ENCODE data around the gene IP6K3. TPM values are rescaled to one million over a fixed set of nuclear protein-coding genes. Genes with fewer than 3 reads are reported as not detected.

IP6K3 gene
- not detected for polyA plus RNA-seq (2012; ENCODE audit: insufficient read length, low read depth)

GRCh38 chr6:33746651-33747100, at the start of gene IP6K3:
IP6K3 (minus strand) TSS chr6:33746905; CDS start chr6:33735476, 11,429 bp downstream.
- TF ChIP-seq SIN3A (IDR thresholded peaks at IDR 0.05; ENCODE audit: borderline replicate concordance, insufficient read depth, low read length), result no peak
- TF ChIP-seq TAF1 (IDR thresholded peaks at IDR 0.05; ENCODE audit: borderline replicate concordance, insufficient read depth, low read length), result no peak
- TF ChIP-seq FOXP2 (optimal IDR thresholded peaks at IDR 0.05; ENCODE audit: borderline replicate concordance, extremely low read depth, extremely low read length, insufficient read depth), result no peak

- TF ChIP-seq REST (IDR thresholded peaks at IDR 0.05; ENCODE audit: insufficient read depth in 1 of 2, low read depth in 2 of 2, low read length in 2 of 2), result no peak
Observed at GRCh38 chr6:33794910-33795623, 48.4 kb upstream of the IP6K3 start.

GRCh38 chr6:33792981-33793380, 46.3 kb upstream of the IP6K3 start:
- TF ChIP-seq REST (IDR thresholded peaks at IDR 0.05; ENCODE audit: insufficient read depth in 1 of 2, low read depth in 2 of 2, low read length in 2 of 2), result no peak
- TF ChIP-seq TAF1 (IDR thresholded peaks at IDR 0.05; ENCODE audit: borderline replicate concordance, insufficient read depth, low read length), result no peak
- no peak for TF ChIP-seq SIN3A (IDR thresholded peaks at IDR 0.05; ENCODE audit: borderline replicate concordance, insufficient read depth, low read length)
- no peak for TF ChIP-seq POLR2AphosphoS5 (IDR thresholded peaks at IDR 0.05; ENCODE audit: low read depth, low read length)
- TF ChIP-seq FOXP2 (optimal IDR thresholded peaks at IDR 0.05; ENCODE audit: borderline replicate concordance, extremely low read depth, extremely low read length, insufficient read depth), result no peak

GRCh38 chr6:33791620-33792019, 44.9 kb upstream of the IP6K3 start:
- TF ChIP-seq FOXP2 (optimal IDR thresholded peaks at IDR 0.05; ENCODE audit: borderline replicate concordance, extremely low read depth, extremely low read length, insufficient read depth) (no peak), TAF1 (IDR thresholded peaks at IDR 0.05; ENCODE audit: borderline replicate concordance, insufficient read depth, low read length) (no peak), SIN3A (IDR thresholded peaks at IDR 0.05; ENCODE audit: borderline replicate concordance, insufficient read depth, low read length) (no peak)

GRCh38 chr6:33790910-33791309, 44.2 kb upstream of the IP6K3 start:
- TF ChIP-seq TAF1 (IDR thresholded peaks at IDR 0.05; ENCODE audit: borderline replicate concordance, insufficient read depth, low read length) (no peak), SIN3A (IDR thresholded peaks at IDR 0.05; ENCODE audit: borderline replicate concordance, insufficient read depth, low read length) (no peak), FOXP2 (optimal IDR thresholded peaks at IDR 0.05; ENCODE audit: borderline replicate concordance, extremely low read depth, extremely low read length, insufficient read depth) (no peak), POLR2AphosphoS5 (IDR thresholded peaks at IDR 0.05; ENCODE audit: low read depth, low read length) (no peak), REST (IDR thresholded peaks at IDR 0.05; ENCODE audit: insufficient read depth in 1 of 2, low read depth in 2 of 2, low read length in 2 of 2) (no peak)

GRCh38 chr6:33790379-33790778, 43.7 kb upstream of the IP6K3 start:
- TF ChIP-seq POLR2AphosphoS5 (IDR thresholded peaks at IDR 0.05; ENCODE audit: low read depth, low read length) (no peak), SIN3A (IDR thresholded peaks at IDR 0.05; ENCODE audit: borderline replicate concordance, insufficient read depth, low read length) (no peak), TAF1 (IDR thresholded peaks at IDR 0.05; ENCODE audit: borderline replicate concordance, insufficient read depth, low read length) (no peak), FOXP2 (optimal IDR thresholded peaks at IDR 0.05; ENCODE audit: borderline replicate concordance, extremely low read depth, extremely low read length, insufficient read depth) (no peak), REST (IDR thresholded peaks at IDR 0.05; ENCODE audit: insufficient read depth in 1 of 2, low read depth in 2 of 2, low read length in 2 of 2) (no peak)

Measured in PFSK-1 (cell line).